SK-N-SH treated with all-trans-retinoic acid at 6 μM for 48 hours (cell line): Measurements from ENCODE around the gene ENAH.

Experiments
- ARNTL ChIP-seq: fragments of 450-650 bp; formaldehyde crosslinking; IDR thresholded peaks from 2 replicates; pipeline ENCODE4 v1.5.0; 2020; ENCODE audit warnings: low read depth, mild to moderate bottlenecking, moderate library complexity, borderline replicate concordance
- BACH2 ChIP-seq: fragments of 250-450 bp; sonication (Bioruptor Pico); IDR thresholded peaks from 2 replicates; pipeline ENCODE4 v1.9.0; 2021; ENCODE audit warnings: mild to moderate bottlenecking, borderline replicate concordance
- PATZ1 ChIP-seq: fragments of 250-450 bp; sonication (Bioruptor Pico); IDR thresholded peaks from 2 replicates; pipeline ENCODE4 v1.8.0; 2020; ENCODE audit warnings: mild to moderate bottlenecking, moderate library complexity, borderline replicate concordance
- ZFP3 ChIP-seq: fragments of 250-450 bp; sonication (Bioruptor Pico); IDR thresholded peaks from 2 replicates; pipeline ENCODE4 v1.5.0; 2020; ENCODE audit warnings: mild to moderate bottlenecking, moderate library complexity

GRCh38 chr1:225483818-225484656, 168.9 kb downstream of the ENAH start:
- TF ChIP-seq PATZ1 (CRISPR knock-in tag) (no peak), ZFP3 (CRISPR knock-in tag) (no peak), ARNTL (CRISPR knock-in tag) (no peak), BACH2 (no peak)
